ENCODE data around the gene QRFP. TPM values are rescaled to one million over a fixed set of nuclear protein-coding genes. Genes with fewer than 3 reads are reported as not detected.

The QRFP gene
- total RNA-seq, 1 experiment from 2014 or later, result not detected

- Mint-ChIP-seq H3K9me3 (ENCODE audit: unreplicated experiment) (no peaks in the 10 kb centered on the region), H3K27me3 (ENCODE audit: insufficient read depth, unreplicated experiment) (no peaks in the 10 kb centered on the region), H3K4me3 (ENCODE audit: unreplicated experiment) (no peak overlapping the region), H3K4me1 (ENCODE audit: insufficient read depth, unreplicated experiment) (no peaks in the 10 kb centered on the region), H3K36me3 (ENCODE audit: insufficient read depth, unreplicated experiment) (peaks cover 92% of the 10 kb centered on the region), H3K27ac (ENCODE audit: low read depth, unreplicated experiment) (no peak overlapping the region)
- POLR2A ChIA-PET, result interaction anchor here (1.0 kb wide), 1 partner anchor 193 kb away, joined by 3 read pairs; the partner anchor contains the start of gene EXOSC2
- TF ChIP-seq, protein P1, sequence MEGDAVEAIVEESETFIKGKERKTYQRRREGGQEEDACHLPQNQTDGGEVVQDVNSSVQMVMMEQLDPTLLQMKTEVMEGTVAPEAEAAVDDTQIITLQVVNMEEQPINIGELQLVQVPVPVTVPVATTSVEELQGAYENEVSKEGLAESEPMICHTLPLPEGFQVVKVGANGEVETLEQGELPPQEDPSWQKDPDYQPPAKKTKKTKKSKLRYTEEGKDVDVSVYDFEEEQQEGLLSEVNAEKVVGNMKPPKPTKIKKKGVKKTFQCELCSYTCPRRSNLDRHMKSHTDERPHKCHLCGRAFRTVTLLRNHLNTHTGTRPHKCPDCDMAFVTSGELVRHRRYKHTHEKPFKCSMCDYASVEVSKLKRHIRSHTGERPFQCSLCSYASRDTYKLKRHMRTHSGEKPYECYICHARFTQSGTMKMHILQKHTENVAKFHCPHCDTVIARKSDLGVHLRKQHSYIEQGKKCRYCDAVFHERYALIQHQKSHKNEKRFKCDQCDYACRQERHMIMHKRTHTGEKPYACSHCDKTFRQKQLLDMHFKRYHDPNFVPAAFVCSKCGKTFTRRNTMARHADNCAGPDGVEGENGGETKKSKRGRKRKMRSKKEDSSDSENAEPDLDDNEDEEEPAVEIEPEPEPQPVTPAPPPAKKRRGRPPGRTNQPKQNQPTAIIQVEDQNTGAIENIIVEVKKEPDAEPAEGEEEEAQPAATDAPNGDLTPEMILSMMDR (IDR thresholded peaks at IDR 0.05; ENCODE audit: unreplicated experiment), result no peak
- TSS peak; percentile 9 for BruUV-seq (replicated peaks)
- DNase-seq (ENCODE audit: unreplicated experiment), result no peak
- CTCF ChIA-PET, result interaction anchor here (0.6 kb wide), 1 partner anchor 69 kb away, joined by 3 read pairs; no protein-coding TSS in a partner anchor
- intact Hi-C loops (cut with micrococcal nuclease), result no loop called here
Measured at GRCh38 chr9:130886981-130887380, 9.6 kb downstream of the QRFP start.

DNA sequence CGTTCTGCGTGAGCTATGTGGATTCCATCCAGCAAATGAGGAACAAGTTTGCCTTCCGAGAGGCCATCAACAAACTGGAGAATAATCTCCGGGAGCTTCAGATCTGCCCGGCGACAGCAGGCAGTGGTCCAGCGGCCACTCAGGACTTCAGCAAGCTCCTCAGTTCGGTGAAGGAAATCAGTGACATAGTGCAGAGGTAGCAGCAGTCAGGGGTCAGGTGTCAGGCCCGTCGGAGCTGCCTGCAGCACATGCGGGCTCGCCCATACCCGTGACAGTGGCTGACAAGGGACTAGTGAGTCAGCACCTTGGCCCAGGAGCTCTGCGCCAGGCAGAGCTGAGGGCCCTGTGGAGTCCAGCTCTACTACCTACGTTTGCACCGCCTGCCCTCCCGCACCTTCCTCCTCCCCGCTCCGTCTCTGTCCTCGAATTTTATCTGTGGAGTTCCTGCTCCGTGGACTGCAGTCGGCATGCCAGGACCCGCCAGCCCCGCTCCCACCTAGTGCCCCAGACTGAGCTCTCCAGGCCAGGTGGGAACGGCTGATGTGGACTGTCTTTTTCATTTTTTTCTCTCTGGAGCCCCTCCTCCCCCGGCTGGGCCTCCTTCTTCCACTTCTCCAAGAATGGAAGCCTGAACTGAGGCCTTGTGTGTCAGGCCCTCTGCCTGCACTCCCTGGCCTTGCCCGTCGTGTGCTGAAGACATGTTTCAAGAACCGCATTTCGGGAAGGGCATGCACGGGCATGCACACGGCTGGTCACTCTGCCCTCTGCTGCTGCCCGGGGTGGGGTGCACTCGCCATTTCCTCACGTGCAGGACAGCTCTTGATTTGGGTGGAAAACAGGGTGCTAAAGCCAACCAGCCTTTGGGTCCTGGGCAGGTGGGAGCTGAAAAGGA, 10.9 kb downstream of the QRFP start:
- peaks cover 96% of the 10 kb centered on the region for H3K36me3 Mint-ChIP-seq (ENCODE audit: insufficient read depth, unreplicated experiment)
- intact Hi-C loops (cut with micrococcal nuclease), result no loop called here
- H3K4me3 Mint-ChIP-seq (ENCODE audit: unreplicated experiment), result no peak overlapping the region
- TF ChIP-seq, protein P1 (IDR thresholded peaks at IDR 0.05; ENCODE audit: unreplicated experiment), result no peak
- no peaks in the 10 kb centered on the region for H3K4me1 Mint-ChIP-seq (ENCODE audit: insufficient read depth, unreplicated experiment)
- no peak for DNase-seq (ENCODE audit: unreplicated experiment)
- no TSS peak for BruUV-seq (replicated peaks)
- H3K9me3 Mint-ChIP-seq (ENCODE audit: unreplicated experiment), result no peaks in the 10 kb centered on the region
- H3K27ac Mint-ChIP-seq (ENCODE audit: low read depth, unreplicated experiment), result peak overlapping the region; percentile 90
- POLR2A ChIA-PET, result interaction anchor here (0.6 to 1.1 kb wide), 2 partner anchors 9 to 42 kb away, joined by 3 to 5 read pairs; no protein-coding TSS in a partner anchor
- CTCF ChIA-PET, result interaction anchor here (0.6 to 1.6 kb wide), 5 partner anchors 16 to 162 kb away, joined by 3 to 6 read pairs (median 4); no protein-coding TSS in a partner anchor
- H3K27me3 Mint-ChIP-seq (ENCODE audit: insufficient read depth, unreplicated experiment), result no peaks in the 10 kb centered on the region

DNA sequence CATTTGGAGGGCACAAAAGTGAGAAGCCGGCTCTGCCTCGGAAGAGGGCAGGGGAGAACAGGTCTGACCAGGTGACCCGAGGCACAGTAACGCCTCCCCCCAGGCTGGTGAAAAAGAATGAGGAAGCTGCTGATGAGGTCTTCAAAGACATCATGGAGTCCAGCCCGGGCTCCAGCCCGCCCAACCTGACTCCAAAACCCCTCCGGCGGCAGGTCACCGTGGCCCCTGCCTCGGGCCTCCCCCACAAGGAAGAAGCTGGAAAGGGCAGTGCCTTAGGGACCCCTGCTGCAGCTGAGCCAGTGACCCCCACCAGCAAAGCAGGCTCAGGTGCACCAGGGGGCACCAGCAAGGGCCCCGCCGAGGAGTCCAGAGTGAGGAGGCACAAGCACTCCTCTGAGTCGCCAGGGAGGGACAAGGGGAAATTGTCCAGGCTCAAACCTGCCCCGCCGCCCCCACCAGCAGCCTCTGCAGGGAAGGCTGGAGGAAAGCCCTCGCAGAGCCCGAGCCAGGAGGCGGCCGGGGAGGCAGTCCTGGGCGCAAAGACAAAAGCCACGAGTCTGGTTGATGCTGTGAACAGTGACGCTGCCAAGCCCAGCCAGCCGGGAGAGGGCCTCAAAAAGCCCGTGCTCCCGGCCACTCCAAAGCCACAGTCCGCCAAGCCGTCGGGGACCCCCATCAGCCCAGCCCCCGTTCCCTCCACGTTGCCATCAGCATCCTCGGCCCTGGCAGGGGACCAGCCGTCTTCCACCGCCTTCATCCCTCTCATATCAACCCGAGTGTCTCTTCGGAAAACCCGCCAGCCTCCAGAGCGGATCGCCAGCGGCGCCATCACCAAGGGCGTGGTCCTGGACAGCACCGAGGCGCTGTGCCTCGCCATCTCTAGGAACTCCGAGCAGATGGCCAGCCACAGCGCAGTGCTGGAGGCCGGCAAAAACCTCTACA, 11.8 kb downstream of the QRFP start:
- Mint-ChIP-seq H3K9me3 (ENCODE audit: unreplicated experiment) (no peaks in the 10 kb centered on the region), H3K36me3 (ENCODE audit: insufficient read depth, unreplicated experiment) (peaks cover 95% of the 10 kb centered on the region), H3K4me3 (ENCODE audit: unreplicated experiment) (no peak overlapping the region), H3K27me3 (ENCODE audit: insufficient read depth, unreplicated experiment) (no peaks in the 10 kb centered on the region), H3K27ac (ENCODE audit: low read depth, unreplicated experiment) (peak overlapping the region; percentile 90), H3K4me1 (ENCODE audit: insufficient read depth, unreplicated experiment) (no peaks in the 10 kb centered on the region)
- DNase-seq (ENCODE audit: unreplicated experiment), result no peak
- ChIA-PET POLR2A (interaction anchor here (0.6 to 1.1 kb wide), 2 partner anchors 8 to 43 kb away, joined by 3 to 5 read pairs; no protein-coding TSS in a partner anchor), CTCF (interaction anchor here (1.1 to 1.6 kb wide), 4 partner anchors 15 to 184 kb away, joined by 3 to 6 read pairs (median 4); no protein-coding TSS in a partner anchor)
- no TSS peak for BruUV-seq (replicated peaks)
- intact Hi-C loops (cut with micrococcal nuclease), result no loop called here
- TF ChIP-seq, protein P1 (IDR thresholded peaks at IDR 0.05; ENCODE audit: unreplicated experiment), result no peak

Data from MCF 10A (cell line).